Measurements from ENCODE around the gene SCARB2.

Gene SCARB2

DNA sequence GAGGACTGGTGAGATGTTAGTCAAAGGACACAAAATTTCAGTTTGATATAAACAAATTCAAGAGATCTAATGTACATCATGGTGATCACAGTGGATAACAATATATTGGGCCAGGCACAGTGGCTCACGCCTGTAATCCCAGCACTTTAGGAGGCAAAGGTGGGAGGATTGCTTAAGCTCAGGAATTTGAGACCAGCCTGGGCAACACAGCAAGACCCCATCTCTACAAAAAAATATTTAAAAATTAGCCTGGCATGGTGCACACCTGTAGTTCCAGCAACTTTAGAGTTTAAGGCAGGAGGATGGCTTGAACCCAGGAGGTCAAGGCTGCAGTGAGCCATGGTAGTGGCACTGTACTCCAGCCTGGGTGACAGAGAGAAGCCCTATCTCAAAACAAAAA lies 8.7 kb downstream of the SCARB2 start:
- Histone ChIP-seq H3K4me3 (IDR thresholded peaks at IDR 0.05; ENCODE audit: insufficient read depth, low read depth, low read length) (no peak overlapping the region), H3K79me2 (ENCODE audit: insufficient read depth, low read depth) (peaks cover 88% of the 10 kb centered on the region)

GRCh38 chr4:76203541-76203940 lies 10.1 kb downstream of the SCARB2 start:
- Histone ChIP-seq H3K4me1 (ENCODE audit: low read depth, poor library complexity, severe bottlenecking) (peaks cover 96% of the 10 kb centered on the region), H3K4me3 (IDR thresholded peaks at IDR 0.05; ENCODE audit: insufficient read depth, low read depth, low read length) (no peak overlapping the region), H3K9ac (no peak overlapping the region; the same call in 1 of the 2 replicates), H2AFZ (ENCODE audit: low read depth) (no peak overlapping the region), H3K4me2 (peak overlapping the region; percentile 91), H3K27ac (peak overlapping the region; percentile 95), H3K27me3 (ENCODE audit: insufficient read depth, low read depth) (no peaks in the 10 kb centered on the region), H4K20me1 (ENCODE audit: insufficient read depth) (no peaks in the 10 kb centered on the region), H3K36me3 (ENCODE audit: insufficient read depth) (no peaks in the 10 kb centered on the region), H3K79me2 (ENCODE audit: insufficient read depth, low read depth) (peaks cover 74% of the 10 kb centered on the region)
- TF ChIP-seq CTCF (conservative IDR thresholded peaks at IDR 0.05; ENCODE audit: low read depth, low read length), result no peak

More for the DNA sequence above, 8.7 kb downstream of the SCARB2 start:
- H2AFZ ChIP-seq (ENCODE audit: low read depth), result no peak overlapping the region
- no peak overlapping the region for H3K9ac ChIP-seq
- H3K27ac ChIP-seq, result peak overlapping the region; percentile 95; the same call in 1 of the 2 replicates
- H3K36me3 ChIP-seq (ENCODE audit: insufficient read depth), result no peaks in the 10 kb centered on the region
- H3K4me1 ChIP-seq (ENCODE audit: low read depth, poor library complexity, severe bottlenecking), result peaks cover 100% of the 10 kb centered on the region
- TF ChIP-seq CTCF (conservative IDR thresholded peaks at IDR 0.05; ENCODE audit: low read depth, low read length), result no peak
- no peaks in the 10 kb centered on the region for H3K27me3 ChIP-seq (ENCODE audit: insufficient read depth, low read depth)
- peak overlapping the region; percentile 91; the same call in 1 of the 2 replicates for H3K4me2 ChIP-seq
- no peaks in the 10 kb centered on the region for H4K20me1 ChIP-seq (ENCODE audit: insufficient read depth)

- no peak overlapping the region for H2AFZ ChIP-seq (ENCODE audit: low read depth)
- peak overlapping the region; percentile 91 for H3K4me2 ChIP-seq
- no peak for TF ChIP-seq CTCF (conservative IDR thresholded peaks at IDR 0.05; ENCODE audit: low read depth, low read length)
- H3K27me3 ChIP-seq (ENCODE audit: insufficient read depth, low read depth), result no peaks in the 10 kb centered on the region
- no peak overlapping the region for H3K4me3 ChIP-seq (IDR thresholded peaks at IDR 0.05; ENCODE audit: insufficient read depth, low read depth, low read length)
- no peaks in the 10 kb centered on the region for H3K36me3 ChIP-seq (ENCODE audit: insufficient read depth)
- H3K79me2 ChIP-seq (ENCODE audit: insufficient read depth, low read depth), result peaks cover 66% of the 10 kb centered on the region
- no peaks in the 10 kb centered on the region for H4K20me1 ChIP-seq (ENCODE audit: insufficient read depth)
- H3K9ac ChIP-seq, result peak overlapping the region; percentile 72; the same call in 1 of the 2 replicates
- peaks cover 96% of the 10 kb centered on the region for H3K4me1 ChIP-seq (ENCODE audit: low read depth, poor library complexity, severe bottlenecking)
- H3K27ac ChIP-seq, result peak overlapping the region; percentile 95
Measured at GRCh38 chr4:76201276-76201675, 12.3 kb downstream of the SCARB2 start.

DNA sequence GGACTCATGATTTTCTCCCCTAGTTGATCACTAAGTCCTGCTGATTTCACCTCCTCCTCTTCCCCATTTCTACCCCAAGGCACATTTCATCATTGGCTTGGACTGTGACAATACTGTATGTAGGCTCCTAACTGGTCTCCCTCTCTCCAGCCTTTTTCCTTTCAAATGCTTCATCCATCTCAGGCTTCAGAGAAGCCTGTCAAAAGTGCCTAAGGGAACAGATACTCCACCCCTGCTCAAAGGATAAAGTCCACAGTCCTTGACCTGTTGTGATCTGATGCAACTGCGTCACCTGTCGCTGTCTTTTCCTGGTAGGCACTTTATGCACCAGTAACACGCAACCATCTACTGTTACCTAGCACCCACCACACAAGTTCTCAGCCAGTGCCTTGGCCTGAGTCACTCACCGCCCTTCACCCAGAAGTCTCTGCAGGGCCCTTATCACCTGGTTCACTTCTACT lies 12.8 kb downstream of the SCARB2 start:
- Histone ChIP-seq H3K9ac (peak overlapping the region; percentile 72), H2AFZ (ENCODE audit: low read depth) (no peak overlapping the region), H3K79me2 (ENCODE audit: insufficient read depth, low read depth) (peaks cover 66% of the 10 kb centered on the region), H3K27ac (peak overlapping the region; percentile 95), H3K4me1 (ENCODE audit: low read depth, poor library complexity, severe bottlenecking) (peaks cover 96% of the 10 kb centered on the region), H3K4me2 (peak overlapping the region; percentile 91), H4K20me1 (ENCODE audit: insufficient read depth) (no peaks in the 10 kb centered on the region), H3K4me3 (IDR thresholded peaks at IDR 0.05; ENCODE audit: insufficient read depth, low read depth, low read length) (no peak overlapping the region), H3K36me3 (ENCODE audit: insufficient read depth) (no peaks in the 10 kb centered on the region; the same call in 1 of the 2 replicates), H3K27me3 (ENCODE audit: insufficient read depth, low read depth) (no peaks in the 10 kb centered on the region)
- no peak for TF ChIP-seq CTCF (conservative IDR thresholded peaks at IDR 0.05; ENCODE audit: low read depth, low read length)

All from KMS-11 (cell line).